Muscle of leg (tissue), 9 donors: ENCODE results near the gene LSM5. TPM values are rescaled to one million over a fixed set of nuclear protein-coding genes. Genes with fewer than 3 reads are reported as not detected.

Experiments
- polyA plus RNA-seq, 8 donors: library from polyadenylated mRNA; unstranded; fragments of 120-200 nt; gene quantifications; one replicate each; pipeline versions ENCODE4 v1.2.1 to v1.2.3, GENCODE V29; 2013; ENCODE audit warnings: inconsistent platforms in 1 of 8, low replicate concordance in 1 of 8; ENCODE audit not compliant: insufficient read length in 8 of 8, insufficient read depth in 1 of 8
- total RNA-seq: library from RNA; stranded (reverse); fragments of 120-200 nt; gene quantifications from one replicate; pipeline ENCODE4 v1.2.4, GENCODE V29; 2013

LSM5 gene
- total and polyA plus RNA-seq, 9 donors, result 47.5 to 72.4 (median 55.4) TPM

Other genes starting within 250 kb of the LSM5 start
- 21.9 TPM for gene AVL9, start 5.1 kb upstream of the LSM5 start, total RNA-seq
- gene AVL9, start 5.1 kb upstream of the LSM5 start, polyA plus RNA-seq, result 10 to 100 TPM; 11.0 to 17.5 (median 13.3) TPM